GM04504 (cell line): ENCODE results near the gene HOXB3.
"Not testable (repeated sequence)": the region's sequence is repeated elsewhere in the genome, so short reads cannot be mapped to it uniquely, and the experiment has no call there.

Experiments used
- DNase-seq: peaks from one replicate; pipeline ENCODE4 v3.0.0-alpha.2; 2012; ENCODE audit warnings: low read depth

The HOXB3 gene

DNA sequence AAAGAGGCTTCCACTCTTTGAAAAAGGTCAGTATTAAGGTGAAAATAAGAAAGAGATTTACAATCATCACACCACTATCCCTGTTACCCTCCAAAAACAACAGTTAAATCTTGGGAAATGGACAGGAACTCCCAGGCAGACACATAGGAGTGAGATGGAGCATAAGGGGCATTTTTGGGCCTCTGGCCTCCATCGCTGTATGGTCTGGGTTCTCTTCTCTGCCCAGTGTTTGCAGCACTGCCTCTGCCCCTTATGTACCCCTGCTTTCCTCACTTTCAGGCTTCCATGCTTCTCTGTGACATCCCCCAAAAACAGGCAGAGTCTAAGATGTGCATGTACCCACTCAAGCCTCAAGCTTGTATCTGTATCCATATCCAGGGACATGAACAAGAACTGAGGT lies 44.5 kb downstream of the HOXB3 start:
- no peak for DNase-seq

DNA sequence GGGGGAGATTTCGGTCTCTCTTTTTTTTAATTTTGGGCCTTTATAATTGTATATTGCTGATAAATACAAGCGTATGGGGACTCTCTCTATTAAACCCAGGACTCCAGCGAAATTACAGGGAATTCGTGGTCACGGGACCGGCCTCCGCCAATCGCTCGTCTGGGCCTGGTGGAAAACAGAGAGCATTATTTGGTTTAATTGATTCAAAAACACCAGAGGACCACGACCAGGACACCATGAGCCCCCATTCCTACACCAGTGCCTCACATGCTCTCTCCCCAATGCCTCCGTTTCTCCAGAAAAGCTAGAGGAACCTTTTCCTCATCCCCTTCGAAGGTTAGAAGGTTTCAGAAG lies 45.0 kb downstream of the HOXB3 start, which contains the start of gene HOXB2:
Gene HOXB2, minus strand, starts transcription at position 88 of the 354 bp plus-strand sequence. CDS start 198 bp downstream, outside the sequence.
- DNase-seq, result no peak

DNA sequence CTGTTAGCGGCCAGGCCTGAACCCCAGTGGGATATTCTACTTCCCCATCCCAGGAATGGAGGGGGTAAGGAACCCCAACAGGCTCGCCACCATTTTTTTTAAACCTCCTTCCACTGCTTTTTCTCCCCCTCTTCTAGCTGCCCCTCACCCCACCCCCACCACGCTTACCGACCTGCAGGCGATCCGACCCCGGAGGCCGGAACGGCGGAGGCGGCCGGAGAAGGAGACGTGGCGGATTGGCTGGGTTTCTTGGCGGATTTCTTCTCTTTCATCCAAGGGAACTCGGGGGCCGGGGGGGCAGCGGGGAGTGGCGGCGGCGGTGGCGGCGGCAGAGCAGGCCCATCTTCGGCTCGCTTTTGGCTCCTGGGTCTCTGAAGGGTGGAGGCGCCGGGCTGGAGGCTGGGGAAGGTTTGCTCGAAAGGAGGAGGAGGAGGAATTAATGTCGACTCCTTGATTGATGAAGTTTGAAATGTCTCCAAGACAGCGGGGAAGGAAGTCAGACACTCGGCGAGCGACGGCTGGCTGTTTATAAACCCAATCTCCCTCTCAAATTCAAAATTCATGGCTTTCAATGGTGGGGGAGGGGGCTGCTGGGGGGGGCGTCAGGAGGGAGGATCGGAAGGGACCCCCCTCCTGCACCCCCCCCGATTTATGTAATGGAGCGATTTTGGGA lies 45.6 kb downstream of the HOXB3 start:
- DNase-seq, result peak; percentile 84

DNA sequence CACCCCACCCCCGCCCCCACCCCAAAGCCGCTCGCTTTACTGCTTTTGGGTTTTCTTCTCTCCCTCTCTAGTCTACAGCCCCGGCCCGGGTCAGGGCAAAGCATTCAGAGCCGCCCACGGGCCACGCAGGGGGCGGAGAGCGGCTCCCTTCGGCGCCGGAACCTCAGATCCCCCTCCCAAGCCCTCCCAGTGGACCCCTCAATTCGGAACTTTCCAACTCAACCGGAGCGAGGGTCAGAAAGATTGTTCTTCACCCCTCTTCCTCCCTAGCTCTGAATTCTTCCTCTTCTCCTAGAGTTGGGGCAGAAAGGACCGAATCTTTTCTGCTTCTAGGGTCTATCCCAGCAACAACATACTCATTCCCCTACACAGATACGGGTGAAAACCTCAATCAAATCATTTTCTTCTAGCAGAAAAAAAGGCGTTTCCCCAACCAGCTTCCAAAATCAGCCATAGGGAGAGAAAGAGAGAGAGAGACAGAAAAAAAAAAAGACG lies 46.1 kb downstream of the HOXB3 start:
- no peak for DNase-seq

DNA sequence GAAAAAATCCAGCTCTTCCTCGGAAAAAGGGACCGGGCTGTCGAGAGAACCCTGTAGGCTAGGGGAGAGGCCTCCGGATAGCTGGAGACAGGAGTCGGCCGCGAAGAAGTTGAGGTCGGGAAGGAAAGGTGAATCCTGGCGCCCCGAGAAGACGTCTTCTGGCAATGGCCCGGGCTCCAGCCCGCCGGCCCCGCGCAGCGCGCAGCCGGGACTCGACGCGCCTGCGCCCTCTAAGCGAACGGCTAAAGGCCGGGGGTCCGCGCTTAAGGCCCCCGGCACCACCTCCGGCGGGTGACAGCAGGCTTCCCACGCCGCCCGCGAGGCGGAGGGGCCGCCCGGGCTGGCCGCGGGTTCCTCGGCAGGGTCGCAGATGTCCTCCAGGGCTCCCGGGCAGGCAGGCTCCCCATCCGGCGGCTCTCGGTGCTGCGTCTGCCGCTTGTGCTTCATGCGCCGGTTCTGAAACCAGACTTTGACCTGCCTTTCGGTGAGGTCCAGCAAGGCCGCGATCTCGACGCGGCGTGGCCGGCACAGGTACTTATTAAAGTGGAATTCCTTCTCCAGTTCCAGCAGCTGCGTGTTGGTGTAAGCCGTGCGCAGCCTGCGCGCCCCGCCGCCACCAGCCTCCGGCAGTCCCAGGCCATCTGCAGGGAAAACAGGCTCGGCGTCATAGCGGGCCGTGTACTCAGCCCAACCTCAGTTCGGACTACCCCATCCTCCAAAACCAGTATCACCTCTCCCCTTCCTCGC lies 46.8 kb downstream of the HOXB3 start:
- DNase-seq, result no peak

DNA sequence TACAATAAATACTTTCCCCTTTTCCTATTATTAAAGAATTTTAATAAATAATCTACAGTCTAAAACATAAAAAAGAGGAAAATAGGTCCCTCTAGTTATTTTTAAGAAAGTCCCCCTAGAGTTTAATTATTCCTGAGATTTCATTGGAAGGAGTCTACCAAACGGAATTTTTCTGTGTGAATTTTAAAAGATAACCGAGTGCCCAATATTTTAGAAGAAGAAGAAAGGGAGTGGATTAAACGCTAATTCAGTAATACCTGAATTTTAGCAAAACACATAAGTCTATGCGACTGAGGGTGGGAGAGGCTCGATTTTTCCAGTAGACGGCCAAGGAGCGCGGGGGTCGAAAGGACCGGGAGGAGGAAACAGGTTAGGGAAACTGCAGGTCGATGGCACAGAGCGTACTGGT lies 47.3 kb downstream of the HOXB3 start:
- no peak for DNase-seq

DNA sequence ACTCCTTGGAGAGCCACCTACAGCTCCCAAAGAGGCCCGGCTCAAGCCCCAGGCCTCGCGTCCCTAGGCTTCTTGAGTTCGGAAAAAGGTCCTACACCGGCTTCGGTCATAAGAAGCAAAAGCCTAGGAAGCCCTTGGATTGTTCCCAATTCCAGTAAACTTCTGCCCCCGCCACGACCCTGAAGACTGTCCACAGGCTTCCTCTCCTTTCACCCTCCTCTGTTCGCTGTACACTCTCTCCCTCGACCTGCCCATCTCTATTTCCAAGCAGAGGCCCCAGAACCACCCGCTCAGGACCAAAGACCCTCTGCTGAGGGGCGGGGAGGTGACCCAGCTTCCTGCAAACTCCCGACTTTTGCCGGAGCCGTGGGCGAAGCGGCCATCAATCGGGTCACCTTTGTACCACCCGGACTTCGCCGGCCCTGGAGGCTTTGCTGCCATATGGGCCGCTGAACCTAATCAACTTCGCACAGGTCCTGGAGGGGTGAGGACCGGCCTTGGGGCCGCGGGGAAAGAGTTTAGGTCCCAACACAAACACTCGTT lies 47.9 kb downstream of the HOXB3 start:
- DNase-seq, result no peak

DNA sequence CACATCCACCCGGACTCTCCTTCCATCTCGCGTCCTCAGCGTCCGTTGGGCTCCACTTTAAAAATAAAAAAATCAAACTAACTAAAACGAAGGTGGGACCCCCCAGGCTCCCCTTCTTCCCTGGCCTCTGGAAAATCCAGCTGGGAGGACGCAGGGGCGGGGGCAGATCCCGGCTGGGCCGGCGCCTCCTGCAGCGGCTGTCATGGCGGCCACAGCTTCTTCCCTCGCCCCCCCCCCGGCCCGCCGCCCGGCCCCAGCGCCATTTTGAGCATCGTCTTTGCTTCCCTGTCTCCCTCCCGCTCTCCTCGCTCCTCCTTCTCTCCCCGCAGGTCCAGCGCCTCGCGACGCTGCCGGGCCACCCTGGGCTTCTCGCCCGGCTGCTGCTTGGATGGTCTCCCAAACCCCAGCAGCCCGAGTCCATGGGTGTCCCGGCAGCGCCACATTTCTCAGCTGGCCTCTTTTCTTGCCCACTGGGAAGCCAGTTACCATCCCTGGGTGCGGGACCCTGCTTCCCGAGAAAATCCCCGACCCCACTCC lies 48.4 kb downstream of the HOXB3 start:
- peak; percentile 75 for DNase-seq

DNA sequence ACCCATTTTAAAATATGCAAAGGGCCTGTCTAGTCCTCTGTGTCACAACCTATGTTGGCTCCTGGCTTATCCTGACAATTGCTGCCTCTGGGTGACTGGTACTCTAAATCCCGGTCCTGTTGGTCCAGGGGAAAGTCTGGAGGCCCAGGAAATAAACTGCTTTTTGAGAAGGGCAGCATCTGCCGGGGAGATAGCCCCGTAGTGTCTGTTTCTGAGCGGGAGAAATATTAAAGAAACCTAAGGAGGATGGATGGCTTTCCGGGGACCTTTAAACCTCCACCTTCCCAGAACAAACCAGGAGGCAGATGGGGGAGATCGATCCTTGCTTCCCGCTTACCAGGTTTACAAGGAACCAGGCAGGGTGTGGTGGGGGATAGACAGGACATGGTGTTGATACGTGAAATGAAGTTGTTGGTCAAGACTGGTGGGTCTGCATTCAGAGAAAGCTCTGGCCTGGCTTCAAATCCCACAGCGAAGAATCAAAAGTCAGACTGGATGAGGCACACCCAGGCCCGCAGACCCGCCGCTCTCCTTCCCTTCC lies 48.9 kb downstream of the HOXB3 start:
- DNase-seq, result no peak

DNA sequence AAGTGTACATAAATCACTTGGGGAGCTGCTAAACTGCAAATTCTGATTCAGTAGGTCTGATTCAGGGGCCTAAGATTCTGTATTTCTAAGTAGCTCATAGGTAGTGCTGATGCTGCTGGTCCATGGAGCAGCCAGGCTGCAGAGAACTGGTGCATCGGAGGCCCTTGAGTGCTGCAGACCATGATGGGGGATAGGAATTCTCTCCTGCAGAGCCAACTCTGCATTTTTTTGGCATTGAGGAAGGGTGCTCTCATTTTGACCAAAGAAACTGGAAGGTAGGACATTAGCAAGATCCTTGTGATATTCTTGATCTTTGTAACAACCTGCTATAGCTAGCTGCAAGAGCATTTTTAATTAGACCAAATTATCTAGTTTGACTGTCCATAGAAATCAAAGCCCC lies 49.8 kb downstream of the HOXB3 start:
- no peak for DNase-seq

DNA sequence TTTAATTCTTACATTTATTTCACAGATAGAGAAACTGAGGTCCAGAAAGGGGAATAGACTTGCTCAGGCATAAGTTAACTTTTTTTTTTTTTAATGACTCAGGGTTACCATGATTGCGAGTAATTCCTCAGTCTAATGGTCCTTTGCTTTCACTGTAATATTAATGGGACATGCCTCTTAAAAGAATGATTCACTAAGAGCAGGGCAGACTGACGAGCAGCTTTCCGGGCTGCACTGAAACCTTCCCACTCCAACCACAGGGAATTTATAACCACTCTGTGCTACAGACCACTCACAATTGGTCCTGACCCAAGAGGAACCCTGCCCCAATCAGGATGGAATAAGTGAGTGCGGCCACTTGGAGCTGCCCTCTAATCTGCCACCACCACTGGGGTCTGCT lies 50.9 kb downstream of the HOXB3 start:
- DNase-seq, result no peak

DNA sequence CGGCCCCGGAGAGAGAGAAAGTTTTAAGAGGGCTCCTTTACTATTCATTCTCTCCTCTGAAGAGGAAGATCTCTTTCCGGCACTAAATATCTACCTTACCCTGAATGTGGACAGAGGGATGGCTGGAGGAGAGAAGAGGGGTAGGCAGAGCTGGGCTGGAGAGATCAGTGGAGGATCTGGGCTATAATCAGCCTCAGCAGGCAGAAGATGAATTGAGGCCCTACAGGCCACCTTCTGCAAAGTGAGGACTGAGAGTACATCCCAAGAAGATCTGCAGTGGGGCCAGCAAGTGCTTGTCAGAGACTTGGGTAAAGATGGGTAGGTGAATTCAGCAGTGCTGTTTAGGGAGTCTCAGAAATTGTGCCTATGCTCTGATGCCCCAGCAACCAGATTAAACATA lies 52.7 kb downstream of the HOXB3 start:
- no peak for DNase-seq

DNA sequence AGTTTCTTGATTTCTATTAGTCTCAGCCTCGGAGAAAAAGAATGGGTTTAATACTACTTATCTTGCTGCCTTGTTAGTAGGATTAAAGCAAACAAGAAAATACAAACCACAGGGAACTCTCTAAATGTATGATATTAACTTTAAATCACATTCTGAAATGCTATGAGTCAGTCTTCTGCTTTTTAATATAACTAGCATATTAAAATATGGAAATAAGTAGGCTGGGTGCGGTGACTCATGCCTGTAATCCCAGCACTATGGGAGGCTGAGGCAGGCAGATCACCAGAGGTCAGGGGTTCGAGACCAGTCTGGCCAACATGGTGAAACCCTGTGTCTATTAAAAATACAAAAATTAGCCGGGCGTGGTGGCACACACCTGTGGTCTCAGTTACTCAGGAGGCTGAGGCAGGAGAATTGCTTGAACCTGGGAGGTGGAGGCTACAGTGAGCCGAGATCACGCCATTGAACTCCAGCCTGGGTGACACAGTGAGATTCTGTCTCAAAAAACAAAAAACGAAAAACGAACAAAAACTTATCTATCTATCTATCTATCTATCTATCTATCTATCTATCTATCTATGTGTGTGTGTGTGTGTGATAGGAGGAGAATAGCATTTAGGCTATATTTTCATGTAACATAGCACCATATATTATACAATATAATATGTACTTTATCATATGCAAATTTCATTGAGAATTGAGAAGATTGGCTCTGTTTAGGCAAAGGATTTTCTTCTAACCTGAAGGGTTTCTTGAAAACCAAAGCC lies 54.1 kb downstream of the HOXB3 start:
- not testable (repeated sequence) for DNase-seq

DNA sequence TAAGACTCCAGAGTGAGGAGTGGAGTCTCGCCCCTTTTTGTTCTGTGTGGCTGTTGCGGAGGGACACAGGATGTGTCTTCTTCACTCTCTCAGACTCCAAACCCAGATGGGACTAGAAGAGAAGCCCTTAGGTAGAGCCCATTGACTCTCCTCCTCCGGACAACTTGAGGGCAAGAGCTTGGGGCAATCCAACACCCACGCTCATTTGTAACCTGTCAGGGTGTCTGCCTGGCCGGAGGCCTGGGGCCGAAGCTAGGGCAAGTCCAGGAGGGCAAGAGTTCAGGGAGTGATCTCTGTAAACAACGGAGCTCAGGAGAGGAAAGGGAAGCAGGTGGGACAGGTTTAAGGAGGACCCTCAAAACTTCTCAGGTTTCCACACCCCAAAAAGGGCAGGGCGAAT lies 57.8 kb downstream of the HOXB3 start:
- no peak for DNase-seq

DNA sequence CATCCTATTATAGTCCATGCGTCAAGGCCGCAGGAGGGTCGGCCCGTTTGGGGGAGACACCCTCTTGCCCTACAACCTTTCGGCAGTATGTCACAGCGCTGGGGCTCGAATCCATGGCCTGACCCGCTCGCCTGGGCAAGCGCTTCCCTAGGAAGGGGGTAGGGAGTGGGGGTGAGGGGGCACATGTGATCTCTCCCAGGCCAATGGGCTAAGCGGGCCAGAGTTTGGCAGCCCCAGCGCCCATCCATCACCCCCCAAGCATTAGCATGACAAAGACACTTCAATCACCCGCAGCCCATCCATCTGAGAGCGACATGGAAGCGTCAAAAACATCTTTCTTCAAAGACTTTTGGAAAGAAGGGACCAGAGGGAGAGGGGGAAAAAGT lies 59.2 kb downstream of the HOXB3 start, which contains the start of gene HOXB1:
Gene HOXB1, minus strand, starts transcription at position 125 of the 386 bp plus-strand sequence. Its CDS starts 107 bp downstream, at position 18.
- no peak for DNase-seq

DNA sequence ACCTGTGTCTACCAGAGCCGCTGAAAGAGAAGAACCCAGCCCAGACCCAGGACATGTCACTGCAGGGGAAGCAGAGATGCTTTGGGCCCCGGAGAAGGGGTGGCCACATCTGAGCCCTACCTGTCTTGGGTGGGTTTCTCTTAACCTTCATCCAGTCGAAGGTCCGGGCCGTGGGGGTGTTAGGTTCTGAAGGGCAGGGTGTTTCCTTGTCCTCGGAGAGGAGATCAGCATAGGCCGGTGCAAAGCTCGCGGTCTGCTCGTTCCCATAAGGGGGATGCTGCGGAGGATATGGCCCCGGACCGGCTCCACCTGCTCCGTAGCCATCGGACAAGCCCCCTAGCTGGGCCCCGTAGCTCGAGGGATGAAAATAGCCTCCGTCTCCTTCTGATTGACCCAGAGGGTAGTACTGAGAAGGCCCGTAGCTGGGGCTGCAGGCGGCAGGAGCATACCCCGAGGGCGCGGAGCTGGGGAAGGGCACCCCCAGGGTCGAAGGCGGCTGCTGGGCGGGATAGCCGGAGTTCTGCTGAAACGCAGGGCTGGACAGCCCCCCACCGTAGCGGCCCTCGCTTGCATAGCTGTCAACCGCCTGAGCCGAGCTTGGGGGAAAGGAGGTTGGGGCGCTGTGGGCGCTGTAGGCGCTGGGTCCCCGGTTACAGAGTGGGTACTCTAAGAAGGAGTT lies 59.7 kb downstream of the HOXB3 start:
- no peak for DNase-seq

DNA sequence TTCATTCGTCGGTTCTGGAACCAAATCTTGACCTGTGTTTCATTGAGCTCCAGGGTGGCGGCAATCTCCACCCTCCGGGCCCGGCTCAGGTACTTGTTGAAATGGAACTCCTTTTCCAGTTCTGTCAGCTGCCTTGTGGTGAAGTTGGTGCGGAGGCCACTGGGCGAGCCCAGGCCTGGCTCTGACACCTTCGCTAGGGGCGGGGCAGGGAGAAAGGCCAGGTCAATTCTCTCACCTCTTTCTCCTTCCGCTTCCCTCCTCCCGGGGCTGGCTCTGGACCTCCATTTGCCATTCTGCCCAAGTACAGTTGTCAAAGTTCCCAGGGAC lies 60.4 kb downstream of the HOXB3 start:
- DNase-seq, result no peak

DNA sequence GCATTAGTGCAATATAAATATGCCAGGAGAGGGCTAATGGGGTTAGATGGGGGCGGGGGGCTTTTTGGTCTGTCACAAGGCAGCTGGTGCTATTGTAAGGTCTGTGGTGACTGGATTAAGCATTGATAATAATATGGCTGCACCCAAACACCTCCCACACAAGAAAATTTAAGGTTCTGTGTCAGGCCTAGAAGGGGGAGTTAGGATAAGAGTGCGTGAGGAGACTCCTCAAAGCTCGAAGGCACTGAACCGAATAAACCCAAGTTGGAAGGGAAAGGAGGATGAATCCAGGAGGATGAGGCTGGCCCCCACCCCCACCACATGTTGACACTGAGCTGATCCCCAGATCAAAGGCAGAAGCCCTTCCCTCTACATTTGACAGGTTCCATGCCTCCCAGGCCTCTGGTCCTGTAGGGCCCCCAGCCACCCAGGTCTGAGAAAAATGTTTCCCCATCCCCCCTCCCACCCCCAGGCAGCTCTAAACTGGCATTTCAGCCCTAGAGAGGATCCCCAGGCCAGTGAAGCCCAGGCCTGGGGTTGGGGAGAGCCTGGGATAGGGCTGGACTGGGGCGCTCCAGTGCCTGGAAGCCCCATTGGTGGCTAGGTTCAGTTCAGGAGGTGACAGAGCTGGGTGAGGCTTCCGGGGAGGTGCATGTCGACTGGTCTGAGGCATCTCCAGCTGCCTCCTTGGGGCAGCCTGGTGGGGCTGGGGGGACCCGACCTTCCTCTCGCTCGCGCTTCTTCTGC lies 60.9 kb downstream of the HOXB3 start:
- no peak for DNase-seq

DNA sequence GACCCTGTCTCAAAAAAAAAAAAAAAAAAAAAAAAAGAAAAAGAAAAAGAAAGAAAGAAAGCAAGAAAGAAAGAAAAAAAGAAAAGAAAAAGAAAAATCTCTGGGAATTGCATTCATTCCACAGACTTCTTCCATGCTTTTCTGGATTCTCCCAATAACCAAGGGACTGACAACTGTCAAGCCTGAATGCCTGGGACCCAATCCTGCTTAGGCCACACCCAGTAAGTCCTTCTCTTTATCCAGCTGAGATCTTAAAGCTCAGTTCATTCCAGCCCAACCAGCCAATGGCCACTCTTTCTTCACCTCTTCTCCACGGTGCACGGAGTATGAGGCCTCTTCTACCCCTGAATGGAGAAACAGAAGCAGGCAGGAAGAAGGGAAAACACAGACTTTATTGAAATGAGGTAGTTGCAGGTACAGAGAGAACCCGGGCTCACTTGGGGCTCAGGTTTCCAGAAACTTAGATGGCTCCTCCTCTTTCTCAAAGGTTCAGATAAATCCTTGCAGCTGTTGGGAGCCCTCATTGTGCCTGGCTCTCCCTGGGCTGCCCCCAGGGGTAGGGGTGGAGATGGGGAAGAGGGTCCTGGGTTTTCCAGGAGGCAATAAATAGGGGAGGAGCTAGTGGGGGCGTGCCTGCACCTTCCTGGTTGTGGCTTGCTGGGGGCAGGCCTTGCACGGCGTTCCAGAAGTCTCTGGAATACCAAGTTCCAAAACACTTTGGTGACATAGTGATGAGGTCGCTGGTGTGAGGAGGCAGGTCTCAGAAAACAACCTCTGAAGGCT lies 61.7 kb downstream of the HOXB3 start:
- no peak for DNase-seq

DNA sequence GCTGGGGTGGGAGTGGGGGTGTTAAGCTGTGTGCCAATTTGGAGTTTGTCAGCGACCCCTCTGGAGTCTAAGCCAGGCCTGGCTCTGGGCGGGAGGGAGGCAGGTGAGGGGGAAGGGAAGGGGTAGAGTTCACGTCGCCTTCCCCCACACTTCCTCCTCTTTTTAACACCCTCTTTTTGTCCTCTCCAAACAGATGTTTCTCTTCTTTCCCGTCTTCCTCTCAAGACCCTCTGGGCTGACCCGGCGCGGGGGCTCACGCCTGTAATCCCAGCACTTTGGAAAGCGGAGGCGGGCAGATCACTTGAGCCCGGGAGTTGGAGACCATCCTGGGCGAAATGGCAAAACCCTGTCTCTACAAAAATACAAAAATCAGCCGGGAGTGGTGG lies 62.5 kb downstream of the HOXB3 start:
- no peak for DNase-seq
